HG02943 (cell line): ENCODE measurements around the gene SMIM5.
"Not testable (repeated sequence)": the region's sequence is repeated elsewhere in the genome, so short reads cannot be mapped to it uniquely, and the experiment has no call there.

ENCODE experiments used
- ATAC-seq: cut with Tn5 transposase; IDR thresholded peaks from one replicate; pipeline ENCODE4 v1.9.1; 2021; ENCODE audit warnings: mild to moderate bottlenecking, low read depth, moderate library complexity; ENCODE audit not compliant: unreplicated experiment

SMIM5 gene

DNA sequence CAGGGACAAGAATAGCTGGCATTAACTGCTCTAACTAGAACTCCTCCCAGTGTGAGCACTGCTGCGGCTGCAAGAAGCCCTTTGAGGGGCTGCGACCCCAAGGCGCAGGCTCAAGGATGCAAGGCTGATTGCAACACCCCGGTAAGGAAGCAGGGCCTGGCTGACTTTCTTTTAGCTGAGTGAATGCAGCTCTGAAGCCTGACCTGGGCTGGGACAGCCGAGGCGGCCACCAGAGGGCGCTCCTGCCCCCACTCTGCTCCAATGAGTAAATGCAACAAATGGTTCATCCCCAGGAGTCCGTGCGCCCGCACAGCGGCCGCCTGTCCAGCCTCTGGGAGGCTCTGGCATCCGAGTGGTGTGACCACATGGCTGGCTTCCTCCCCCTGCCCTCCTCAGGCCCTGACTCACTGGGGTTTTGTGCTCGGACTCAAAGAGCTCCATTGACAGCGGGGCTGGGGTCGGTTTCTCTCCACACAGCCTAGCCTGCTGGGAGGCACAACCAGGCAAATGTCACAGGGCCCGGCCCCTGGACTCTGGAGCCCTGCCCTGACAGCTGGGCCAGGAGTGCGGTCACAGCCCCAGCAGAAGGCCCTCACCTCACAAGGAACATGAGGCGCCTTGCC, at the start of gene SMIM5:
SMIM5 (plus strand) TSS at position 572 of the 623 bp plus-strand sequence. CDS start 6,768 bp downstream, outside the sequence.
- no peak for ATAC-seq

DNA sequence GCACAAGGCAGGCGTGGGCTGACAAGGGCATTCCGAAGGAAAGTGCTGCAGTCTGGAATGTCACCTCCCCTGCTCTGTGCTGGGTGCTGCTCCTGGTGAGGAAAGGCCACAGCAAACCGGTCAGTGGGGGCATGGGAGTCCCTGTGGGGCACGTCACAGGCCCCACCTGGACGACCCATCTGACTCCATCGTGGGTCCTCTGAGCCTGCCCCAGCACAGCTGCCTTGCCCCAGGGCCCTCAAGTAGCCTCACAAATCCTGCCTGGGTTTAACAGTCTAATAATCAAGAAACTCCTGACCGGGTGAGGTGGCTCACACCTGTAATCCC, 48.4 kb upstream of the SMIM5 start:
- no peak for ATAC-seq

- no peak for ATAC-seq
Measured at GRCh38 chr17:75587675-75588595, 45.3 kb upstream of the SMIM5 start, which contains the start of gene MYO15B. Gene MYO15B (plus strand): TSS chr17:75587800. CDS start chr17:75588058, 258 bp downstream.

- ATAC-seq: no peak
Measured at GRCh38 chr17:75588596-75589011, 44.6 kb upstream of the SMIM5 start.

DNA sequence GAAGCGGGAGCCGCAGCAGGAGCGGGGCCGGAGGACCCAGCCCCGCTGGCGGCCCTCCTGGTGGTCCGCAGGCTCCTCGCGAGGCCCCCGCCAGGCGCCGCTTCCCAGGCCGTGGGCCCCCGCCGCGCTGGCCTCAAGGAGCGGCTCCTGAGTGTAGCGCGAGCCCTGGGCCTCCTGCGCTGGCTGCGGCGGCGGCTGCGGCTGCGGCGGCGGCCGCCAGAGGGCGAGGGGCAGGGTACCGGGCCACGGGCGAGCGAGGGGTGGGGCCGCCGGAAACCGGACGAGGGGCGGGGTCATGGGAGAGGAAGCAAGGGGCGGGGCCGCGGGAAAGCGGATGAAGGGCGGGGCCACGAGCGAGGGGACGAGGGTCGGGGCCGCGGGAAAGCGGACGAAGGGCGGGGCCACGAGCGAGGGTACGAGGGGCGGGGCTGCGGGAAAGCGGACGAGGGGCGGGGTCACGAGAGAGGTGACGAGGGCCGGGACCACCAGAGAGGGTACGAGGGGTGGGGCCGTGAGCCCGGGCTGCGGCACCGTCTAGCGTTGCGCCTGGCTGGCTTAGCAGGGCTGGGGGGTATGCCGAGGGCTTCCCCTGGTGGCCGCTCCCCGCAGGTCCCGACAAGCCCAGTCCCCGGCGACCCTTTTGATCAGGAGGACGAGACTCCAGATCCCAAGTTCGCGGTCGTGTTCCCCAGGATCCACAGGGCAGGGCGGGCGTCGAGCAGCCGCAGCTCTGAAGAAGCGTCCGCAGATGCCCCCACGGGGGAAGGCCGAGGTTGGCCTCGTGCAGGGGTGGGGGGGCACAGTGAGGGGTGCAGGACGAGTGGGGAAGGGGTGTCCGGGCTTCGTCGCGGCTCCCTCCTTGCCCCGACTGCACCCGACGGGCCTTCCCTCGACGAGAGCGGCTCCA, 44.0 kb upstream of the SMIM5 start:
- ATAC-seq: no peak

DNA sequence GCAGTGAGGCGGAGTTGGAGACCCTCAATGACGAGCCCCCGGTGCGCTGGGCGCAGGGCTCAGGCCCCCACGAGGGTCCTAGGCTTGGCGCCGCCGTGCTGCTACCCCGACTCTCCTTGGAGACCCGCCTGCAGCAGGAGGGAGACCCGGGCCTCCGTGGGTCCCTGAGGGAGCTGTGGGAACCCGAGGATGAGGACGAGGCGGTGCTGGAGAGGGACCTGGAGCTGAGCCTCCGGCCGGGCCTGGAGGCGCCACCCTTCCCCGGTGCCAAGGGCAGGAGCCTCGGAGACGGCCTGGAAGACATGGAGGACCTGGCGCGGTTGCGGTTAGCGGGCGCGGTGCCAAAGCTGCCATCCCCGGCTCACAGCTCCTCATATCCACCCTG, 43.3 kb upstream of the SMIM5 start:
- ATAC-seq: no peak

DNA sequence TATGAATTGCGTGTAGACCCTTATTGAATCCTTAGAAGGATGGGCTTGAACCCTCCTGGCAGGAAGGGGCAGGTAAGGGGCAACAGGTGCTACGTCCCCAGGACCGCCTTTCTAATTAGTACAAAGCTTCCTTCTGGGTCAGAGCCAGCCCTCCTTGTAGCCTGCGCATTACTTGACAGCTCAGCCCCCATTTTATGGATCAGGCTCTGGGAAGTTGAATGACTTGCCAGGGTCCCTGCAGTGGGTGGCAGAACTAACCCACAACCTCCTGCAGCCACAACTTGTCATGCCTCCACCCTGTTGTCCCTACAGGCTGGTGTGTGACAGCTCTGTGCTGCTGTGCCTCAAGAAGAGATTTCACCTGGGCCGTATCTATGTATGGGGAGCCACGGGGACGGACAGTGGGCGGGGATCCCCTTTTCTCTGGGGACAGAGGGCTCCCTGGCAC, 42.9 kb upstream of the SMIM5 start:
- ATAC-seq: no peak

DNA sequence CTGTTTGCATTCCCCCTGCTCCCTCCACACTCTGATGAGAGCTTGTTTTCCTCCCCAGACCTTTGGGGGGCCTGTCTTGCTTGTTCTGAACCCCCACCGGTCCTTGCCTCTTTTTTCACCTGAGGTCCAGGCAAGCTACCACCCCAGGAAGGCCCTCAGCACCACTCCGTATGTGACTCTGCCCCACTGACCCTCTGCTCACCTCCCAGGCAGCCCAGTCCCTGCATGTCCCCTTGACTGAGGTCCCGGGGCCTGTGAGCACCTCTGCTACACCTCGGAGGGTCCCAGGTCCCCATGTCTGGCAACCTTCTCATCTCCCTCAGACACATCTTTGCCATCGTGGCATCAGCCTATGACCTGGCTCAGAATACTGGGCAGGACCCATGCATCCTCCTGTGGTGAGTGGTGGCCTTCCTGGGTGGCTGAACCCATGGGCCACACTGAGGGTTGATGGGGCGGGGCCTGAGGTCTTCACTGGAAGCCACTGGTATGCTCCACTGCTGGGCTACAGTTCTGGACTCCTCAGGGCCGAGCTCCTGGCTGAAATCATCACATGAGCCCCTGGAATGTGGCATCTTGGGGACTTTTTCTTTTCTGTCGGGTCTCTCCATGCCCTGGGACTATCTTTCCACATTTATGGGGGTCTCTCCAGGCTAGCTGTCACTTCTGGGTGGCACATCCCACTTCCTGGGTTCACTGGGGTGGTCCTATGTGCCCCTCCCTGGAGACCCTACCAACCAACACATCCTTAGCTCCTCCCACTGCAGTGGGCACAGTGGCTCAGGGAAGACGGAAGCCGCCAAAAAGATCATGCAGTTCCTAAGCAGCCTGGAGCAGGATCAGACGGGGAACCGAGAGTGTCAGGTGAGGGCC, 42.1 kb upstream of the SMIM5 start:
- ATAC-seq: no peak

GRCh38 chr17:75591722-75592302, 41.4 kb upstream of the SMIM5 start:
- ATAC-seq: no peak

DNA sequence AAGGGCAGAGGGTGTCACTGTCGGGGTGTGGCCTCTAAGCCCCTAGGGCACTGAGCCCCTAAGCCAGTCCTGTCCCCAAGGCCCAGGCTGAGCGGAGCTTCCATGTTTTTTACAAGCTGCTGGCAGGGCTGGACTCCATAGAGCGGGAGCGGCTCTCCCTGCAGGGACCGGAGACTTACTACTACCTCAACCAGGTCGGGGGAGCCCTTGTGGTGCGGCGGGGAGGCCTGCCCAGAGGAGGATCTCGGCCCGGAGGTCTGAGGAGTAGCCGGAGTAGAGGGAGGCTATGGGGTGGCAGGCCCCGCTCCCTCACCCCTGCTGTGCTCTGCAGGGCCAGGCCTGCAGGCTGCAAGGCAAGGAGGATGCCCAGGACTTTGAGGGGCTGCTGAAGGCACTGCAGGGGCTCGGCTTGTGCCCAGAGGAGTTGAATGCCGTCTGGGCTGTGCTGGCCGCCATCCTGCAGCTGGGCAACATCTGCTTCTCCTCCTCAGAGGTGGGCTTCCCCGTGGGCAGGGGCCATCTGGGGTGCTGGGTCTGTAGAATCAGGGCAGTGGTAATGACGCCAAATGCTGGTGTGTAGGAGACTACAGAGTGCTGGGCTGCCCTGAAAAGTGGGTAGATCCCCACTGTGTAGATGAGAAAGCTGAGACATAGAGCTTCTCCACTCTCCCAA, 40.8 kb upstream of the SMIM5 start:
- no peak for ATAC-seq

DNA sequence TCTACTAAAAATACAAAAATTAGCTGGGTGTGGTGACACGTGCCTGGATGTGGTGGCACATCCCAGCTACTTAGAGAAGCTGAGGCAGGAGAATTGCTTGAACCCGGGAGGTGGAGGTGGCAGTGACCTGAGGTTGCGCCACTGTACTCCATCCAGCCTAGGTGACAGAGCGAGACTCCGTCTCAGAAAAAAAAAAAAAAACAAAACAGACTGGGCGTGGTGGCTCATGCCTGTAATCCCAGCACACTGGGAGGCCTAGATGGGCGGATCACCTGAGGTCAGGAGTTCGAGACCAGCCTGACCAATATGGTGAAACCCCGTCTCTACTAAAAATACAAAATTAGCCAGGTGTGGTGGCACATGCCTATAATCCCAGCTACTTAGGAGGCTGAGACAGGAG, 39.8 kb upstream of the SMIM5 start:
- ATAC-seq: not testable (repeated sequence)

GRCh38 chr17:75594499-75595283, 38.5 kb upstream of the SMIM5 start:
- no peak for ATAC-seq

GRCh38 chr17:75595284-75595919, 37.8 kb upstream of the SMIM5 start:
- ATAC-seq: no peak

- no peak for ATAC-seq
Measured at GRCh38 chr17:75595920-75596313, 37.3 kb upstream of the SMIM5 start.

- no peak for ATAC-seq
Measured at GRCh38 chr17:75596320-75597087, 36.7 kb upstream of the SMIM5 start.

- ATAC-seq: no peak
Measured at GRCh38 chr17:75601057-75601987, 31.9 kb upstream of the SMIM5 start.
